Astrocyte of the spinal cord (primary cell): ENCODE data around the gene NEU2.

Source experiments
- DNase-seq: peaks from one replicate; pipeline ENCODE4 v3.0.0; 2011; ENCODE audit warnings: low read depth, low spot score
- H3K4me3 ChIP-seq: 2 replicates; pipeline ENCODE4 v1.5.1; 2011; ENCODE audit warnings: low read depth, mild to moderate bottlenecking, low read length, moderate library complexity
- in situ Hi-C: cut with HindIII; loops from 2 replicates; pipeline ENCODE4 v1.10.0; 2017; ENCODE audit warnings: low sequenced_read_pairs
- TF ChIP-seq, protein P1 (sequence below): IDR thresholded peaks from 2 replicates; pipeline ENCODE4 v1.5.1; 2012; ENCODE audit warnings: low read depth, mild to moderate bottlenecking, low read length, inconsistent platforms

NEU2 gene

DNA sequence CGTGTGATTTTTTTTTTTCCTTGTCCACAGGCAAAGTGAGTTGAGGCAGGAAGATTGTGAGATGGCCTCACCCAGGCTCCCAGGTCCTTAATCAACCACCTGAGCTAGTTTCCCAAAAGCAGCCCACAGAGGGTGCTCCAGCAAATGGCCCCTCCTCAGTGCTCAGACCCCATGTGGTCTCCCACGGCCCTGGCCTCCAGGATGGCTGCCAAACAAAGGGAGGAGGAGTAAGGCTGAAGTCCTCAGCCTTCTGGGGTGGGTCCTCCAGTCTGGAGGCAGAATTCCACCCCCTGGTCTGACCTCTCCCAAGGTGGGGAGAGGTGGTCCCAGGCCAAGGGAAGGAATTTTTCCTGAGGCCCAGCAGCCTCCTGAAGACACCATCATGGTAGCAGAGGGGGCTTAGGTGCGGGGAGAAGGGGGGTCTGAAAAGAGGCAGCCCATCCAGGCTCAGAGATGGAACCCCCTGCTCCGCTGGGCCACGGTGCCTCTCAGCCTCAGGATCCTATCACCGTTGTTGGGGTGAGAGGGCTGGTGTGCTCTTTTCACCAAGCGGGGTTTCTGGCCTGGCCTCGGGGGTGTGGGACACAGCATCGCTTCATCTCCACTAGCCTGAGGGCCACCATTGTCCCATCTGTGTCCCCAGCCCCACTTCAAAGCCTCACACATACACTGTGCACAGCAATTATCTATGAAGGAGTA is 21.8 kb upstream of the NEU2 start:
- in situ Hi-C loops, result no loop called here
- DNase-seq, result no peak
- H3K4me3 ChIP-seq, result no peak overlapping the region
- TF ChIP-seq, protein P1, sequence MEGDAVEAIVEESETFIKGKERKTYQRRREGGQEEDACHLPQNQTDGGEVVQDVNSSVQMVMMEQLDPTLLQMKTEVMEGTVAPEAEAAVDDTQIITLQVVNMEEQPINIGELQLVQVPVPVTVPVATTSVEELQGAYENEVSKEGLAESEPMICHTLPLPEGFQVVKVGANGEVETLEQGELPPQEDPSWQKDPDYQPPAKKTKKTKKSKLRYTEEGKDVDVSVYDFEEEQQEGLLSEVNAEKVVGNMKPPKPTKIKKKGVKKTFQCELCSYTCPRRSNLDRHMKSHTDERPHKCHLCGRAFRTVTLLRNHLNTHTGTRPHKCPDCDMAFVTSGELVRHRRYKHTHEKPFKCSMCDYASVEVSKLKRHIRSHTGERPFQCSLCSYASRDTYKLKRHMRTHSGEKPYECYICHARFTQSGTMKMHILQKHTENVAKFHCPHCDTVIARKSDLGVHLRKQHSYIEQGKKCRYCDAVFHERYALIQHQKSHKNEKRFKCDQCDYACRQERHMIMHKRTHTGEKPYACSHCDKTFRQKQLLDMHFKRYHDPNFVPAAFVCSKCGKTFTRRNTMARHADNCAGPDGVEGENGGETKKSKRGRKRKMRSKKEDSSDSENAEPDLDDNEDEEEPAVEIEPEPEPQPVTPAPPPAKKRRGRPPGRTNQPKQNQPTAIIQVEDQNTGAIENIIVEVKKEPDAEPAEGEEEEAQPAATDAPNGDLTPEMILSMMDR, result no peak

DNA sequence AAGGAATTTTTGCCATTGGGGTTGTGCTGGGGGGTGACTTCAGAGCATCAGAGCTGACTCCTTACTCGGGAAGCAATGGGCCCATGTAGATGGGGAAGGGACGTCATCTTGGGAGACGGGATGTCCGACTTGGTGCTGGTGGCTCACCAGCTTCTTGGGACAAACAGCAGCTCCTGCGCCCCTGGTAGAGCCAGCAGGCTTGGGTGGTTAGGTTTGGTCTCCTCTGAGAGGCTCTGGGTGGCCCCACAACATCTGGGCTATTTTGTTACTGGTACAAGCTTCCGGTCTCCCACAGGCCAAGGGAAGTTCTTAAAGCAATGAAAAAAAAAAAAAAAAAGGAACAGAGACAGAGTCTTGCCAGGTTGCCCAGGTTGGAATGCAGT is 21.2 kb upstream of the NEU2 start:
- in situ Hi-C loops, result no loop called here

DNA sequence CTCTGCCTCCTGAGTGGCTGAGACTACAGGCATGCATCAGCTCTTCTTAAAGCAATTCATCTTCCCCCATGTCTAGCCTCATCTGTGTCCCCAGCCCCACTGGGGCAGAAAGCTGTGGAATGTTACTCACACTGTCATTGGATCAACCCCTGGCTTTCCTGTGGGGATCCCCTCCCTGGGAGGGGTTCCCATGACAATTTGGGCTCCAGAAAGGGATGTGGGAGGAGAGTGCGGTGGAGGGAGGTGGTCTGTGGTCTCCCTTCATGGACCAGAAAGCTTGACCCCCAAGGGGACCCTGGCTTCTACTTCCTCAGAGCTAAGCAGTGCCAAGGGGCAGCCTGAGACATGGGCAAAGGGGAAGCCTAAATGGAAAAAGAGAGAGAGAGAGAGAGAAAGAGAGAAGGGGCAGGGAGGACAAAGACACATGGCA is 20.8 kb upstream of the NEU2 start:
- no peak overlapping the region for H3K4me3 ChIP-seq
- no peak for DNase-seq
- TF ChIP-seq, protein P1, result no peak
- in situ Hi-C loops, result no loop called here

More for the DNA sequence above, 21.2 kb upstream of the NEU2 start:
- no peak for DNase-seq
- H3K4me3 ChIP-seq, result no peak overlapping the region
- TF ChIP-seq, protein P1, result no peak

DNA sequence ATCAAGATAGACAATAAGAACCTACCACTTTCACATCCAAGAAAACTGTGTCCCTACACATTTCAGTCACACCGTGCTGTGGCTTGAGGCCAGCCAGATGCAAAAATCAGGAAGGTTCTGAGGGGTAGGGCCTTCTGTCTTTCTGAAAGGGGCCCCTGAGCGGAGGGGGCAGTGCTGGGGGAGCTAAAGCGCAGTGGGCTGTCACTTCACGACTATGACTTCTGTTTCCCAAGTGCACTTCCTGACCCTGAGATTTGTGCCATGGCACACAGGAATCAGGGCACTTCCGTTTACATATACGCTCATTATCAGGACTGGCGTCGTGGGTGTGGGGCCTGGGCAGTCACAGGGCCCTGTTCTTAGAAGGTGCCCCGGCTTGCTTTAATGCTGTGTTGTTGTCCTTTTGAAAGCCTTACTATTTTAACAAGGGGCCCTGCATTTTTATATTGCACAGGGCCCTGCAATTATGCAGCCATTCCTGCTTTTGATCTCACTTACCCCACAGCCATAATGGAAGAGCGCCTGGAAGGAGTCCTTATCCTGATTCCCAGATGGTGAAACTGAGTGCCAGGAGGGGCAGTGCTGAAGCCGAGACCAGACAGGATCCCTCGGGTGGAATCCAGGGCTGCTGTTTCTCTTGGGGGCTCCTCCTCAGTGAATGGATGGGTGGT is 20.0 kb upstream of the NEU2 start:
- DNase-seq, result no peak
- TF ChIP-seq, protein P1, result no peak
- in situ Hi-C loops, result no loop called here
- H3K4me3 ChIP-seq, result no peak overlapping the region

DNA sequence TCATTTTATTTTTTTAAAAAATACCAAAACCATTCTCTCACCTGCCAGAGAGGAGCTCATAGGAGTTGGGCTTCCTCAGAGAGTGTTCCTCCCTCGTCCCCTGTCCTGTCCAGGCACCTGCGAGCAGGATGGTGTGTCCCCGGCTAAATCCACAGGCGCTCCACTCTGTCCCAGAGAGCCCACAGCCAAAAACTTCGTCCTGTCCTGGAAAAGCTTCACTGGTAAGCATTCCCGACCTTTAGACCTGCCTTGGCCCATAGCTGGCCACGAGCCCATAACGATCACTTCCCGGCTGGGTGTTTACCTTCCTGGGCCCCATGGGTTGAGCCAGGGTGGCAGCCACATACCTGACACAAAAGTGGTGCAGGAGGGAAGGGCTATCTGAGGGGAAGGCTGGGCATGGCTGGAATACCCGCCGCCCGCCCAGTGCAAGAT is 19.4 kb upstream of the NEU2 start, which contains the start of gene NGEF:
Gene NGEF, minus strand, starts transcription at position 230 of the 435 bp plus-strand sequence. CDS start 38,366 bp downstream, outside the sequence.
- no peak for DNase-seq
- in situ Hi-C loops, result no loop called here
- H3K4me3 ChIP-seq, result no peak within 1 kb of the TSS
- TF ChIP-seq, protein P1, result no peak

DNA sequence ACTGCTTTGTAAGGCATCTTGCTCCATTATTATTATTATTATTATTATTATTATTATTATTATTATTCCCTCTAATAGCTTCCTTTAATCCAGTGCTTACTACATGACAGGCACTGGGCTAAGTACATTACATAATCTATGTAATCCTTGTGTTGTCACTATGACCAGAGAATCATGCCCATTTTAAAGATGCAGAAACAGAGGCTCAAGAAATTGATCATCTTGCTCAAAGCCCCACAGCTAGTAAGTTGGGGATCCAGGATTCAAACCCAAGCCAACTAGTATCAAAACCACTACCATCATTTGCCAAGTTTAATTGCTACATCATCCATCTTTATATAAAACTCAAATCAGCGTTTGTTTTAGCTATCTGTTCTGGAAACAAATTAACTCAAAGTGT is 18.8 kb upstream of the NEU2 start:
- no peak overlapping the region for H3K4me3 ChIP-seq
- TF ChIP-seq, protein P1, result no peak
- DNase-seq, result no peak
- in situ Hi-C loops, result no loop called here
